Heart left ventricle (tissue), 13 donors: ENCODE results near the gene CRLF2.
"Not testable (repeated sequence)": the region's sequence is repeated elsewhere in the genome, so short reads cannot be mapped to it uniquely, and the experiment has no call there.

Experiments
- POLR2A ChIP-seq, 2 donors: fragments of 450-650 bp; IDR thresholded peaks; one replicate each; pipeline ENCODE4 v1.6.1; 2017; ENCODE audit warnings: antibody characterized with exemption in 2 of 2, mild to moderate bottlenecking in 2 of 2, moderate library complexity in 2 of 2
- TF ChIP-seq, protein P1 (sequence below), 12 donors: fragments of 200-600 bp; sonication (generic) in 4 of 12; IDR thresholded peaks; one replicate each; pipeline versions ENCODE4 v1.5.0 to v1.8.0; 2018 to 2022; ENCODE audit warnings: antibody characterized with exemption in 12 of 12, mild to moderate bottlenecking in 5 of 12
- donor health status: ischemic (EF 13 %, LVEDD 7.1; RV severe dilation, severe dysfunction).
- donor health status: DM: no; HTN: yes; CAD: no.
- donor health status: DM: no; HTN: no; CAD: no.
- donor health status: ischemic (EF 25% LVEDD 6.9; RV normal size, moderate dysfunction).
- donor health status: ischemic (EF 25% LVEDD 5.7; RV mildly dilated, moderate dysfunction).
- donor health status: ischemic (EF 35%, LVEDD 5.7; RV mildly dilated, moderate dysfunction).
- donor health status: nonischemic (EF 11% LVEDD 7.7; RV severe dilation, severe dysfunction).
- donor health status: DM: yes; HTN: yes; CAD: no.
- donor health status: PGD.
- donor health status: ischemic (EF 29% LVEDD 5.4; RV normal size, mild dysfunction).
- donor health status: nonischemic (EF 23%, LVEDD 6.1; RV moderate dilation, normal function).

DNA sequence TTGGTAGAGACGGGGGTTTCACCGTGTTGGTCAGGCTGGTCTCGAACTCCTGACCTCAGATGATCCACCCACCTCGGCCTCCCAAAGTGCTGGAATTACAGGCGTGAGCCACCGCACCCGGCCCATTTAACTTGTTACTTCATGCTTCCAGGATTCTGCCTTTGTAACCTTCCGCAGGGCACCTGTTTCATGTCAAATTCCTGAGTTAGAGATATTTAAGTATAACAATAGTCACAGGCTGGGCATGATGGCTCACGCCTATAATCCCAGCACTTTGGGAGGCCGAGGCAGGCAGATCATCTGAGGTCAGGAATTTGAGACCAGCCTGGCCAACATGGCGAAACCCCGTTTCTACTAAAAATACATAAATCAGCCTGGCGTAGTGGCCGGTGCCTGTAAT is 30.8 kb downstream of the CRLF2 start:
- not testable (repeated sequence) for TF ChIP-seq POLR2A (IDR thresholded peaks at IDR 0.05)
- TF ChIP-seq, protein P1, sequence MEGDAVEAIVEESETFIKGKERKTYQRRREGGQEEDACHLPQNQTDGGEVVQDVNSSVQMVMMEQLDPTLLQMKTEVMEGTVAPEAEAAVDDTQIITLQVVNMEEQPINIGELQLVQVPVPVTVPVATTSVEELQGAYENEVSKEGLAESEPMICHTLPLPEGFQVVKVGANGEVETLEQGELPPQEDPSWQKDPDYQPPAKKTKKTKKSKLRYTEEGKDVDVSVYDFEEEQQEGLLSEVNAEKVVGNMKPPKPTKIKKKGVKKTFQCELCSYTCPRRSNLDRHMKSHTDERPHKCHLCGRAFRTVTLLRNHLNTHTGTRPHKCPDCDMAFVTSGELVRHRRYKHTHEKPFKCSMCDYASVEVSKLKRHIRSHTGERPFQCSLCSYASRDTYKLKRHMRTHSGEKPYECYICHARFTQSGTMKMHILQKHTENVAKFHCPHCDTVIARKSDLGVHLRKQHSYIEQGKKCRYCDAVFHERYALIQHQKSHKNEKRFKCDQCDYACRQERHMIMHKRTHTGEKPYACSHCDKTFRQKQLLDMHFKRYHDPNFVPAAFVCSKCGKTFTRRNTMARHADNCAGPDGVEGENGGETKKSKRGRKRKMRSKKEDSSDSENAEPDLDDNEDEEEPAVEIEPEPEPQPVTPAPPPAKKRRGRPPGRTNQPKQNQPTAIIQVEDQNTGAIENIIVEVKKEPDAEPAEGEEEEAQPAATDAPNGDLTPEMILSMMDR (IDR thresholded peaks at IDR 0.05): not testable (repeated sequence)
